Spleen (tissue), 7 donors: ENCODE data around the gene RNF212B.

ENCODE experiments used
- CTCF ChIP-seq, 11 experiments: fragments of 200-600 bp in 7 of 11; fragments of 450-650 bp in 4 of 11; sonication (generic) in 4 of 11; IDR thresholded peaks in 8 of 11; conservative IDR thresholded peaks in 3 of 11; 1 replicate in 7 of 11; 2 replicates in 4 of 11; pipeline versions ENCODE4 v1.4.0 to v1.8.0; 2016 to 2021; ENCODE audit warnings: antibody characterized with exemption in 11 of 11, inconsistent platforms in 4 of 11, mild to moderate bottlenecking in 1 of 11
- POLR2A ChIP-seq, 3 donors: fragments of 450-650 bp; IDR thresholded peaks; one replicate each; pipeline ENCODE4 v1.5.1; 2017; ENCODE audit warnings: antibody characterized with exemption in 3 of 3, mild to moderate bottlenecking in 1 of 3
- POLR2AphosphoS5 ChIP-seq, 3 donors: sonication (generic); formaldehyde crosslinking; IDR thresholded peaks; one replicate each; pipeline ENCODE4 v1.5.1; 2017; ENCODE audit warnings: antibody characterized with exemption in 3 of 3
- donor health status: DM: no; HTN: no; CAD: no; lungs with moderate emphysema.
- donor health status: DM: no; HTN: no; CAD: no.
- donor health status: DM: no; HTN: no; CAD: no.

- TF ChIP-seq POLR2A (IDR thresholded peaks at IDR 0.05) (no peak), CTCF (IDR thresholded peaks at IDR 0.05 in 8 of 11, conservative IDR thresholded peaks at IDR 0.05 in 3 of 11) (no peak), POLR2AphosphoS5 (IDR thresholded peaks at IDR 0.05) (no peak)
These were observed 2.9 kb downstream of the RNF212B start for GRCh38 chr14:23240661-23241060.
